ENCODE measurements around the gene SLC6A19. TPM values are rescaled to one million over a fixed set of nuclear protein-coding genes. Genes with fewer than 3 reads are reported as not detected.

The SLC6A19 gene
- total RNA-seq, 4 donors from 2014 or later = 9.9 to 934 (median 516) TPM

- TF ChIP-seq CTCF (IDR thresholded peaks at IDR 0.05) = no peak
- no peak for TF ChIP-seq POLR2A (IDR thresholded peaks at IDR 0.05)
- Histone ChIP-seq H3K27me3 (no peaks in the 10 kb centered on the region), H3K36me3 (no peaks in the 10 kb centered on the region), H3K4me3 (no peak overlapping the region), H3K4me1 (peaks cover 0 to under 1% (median 0%) of the 10 kb centered on the region in 4 donors), H3K9me3 (no peaks in the 10 kb centered on the region), H3K27ac (no peak overlapping the region)
- DNase-seq = peak in 1 of 3 donors; percentile 43
Observed at GRCh38 chr5:1175801-1176472, 25.5 kb upstream of the SLC6A19 start.

GRCh38 chr5:1176473-1177391 is 24.7 kb upstream of the SLC6A19 start:
- H3K27me3 ChIP-seq = no peaks in the 10 kb centered on the region
- H3K27ac ChIP-seq = no peak overlapping the region

DNA sequence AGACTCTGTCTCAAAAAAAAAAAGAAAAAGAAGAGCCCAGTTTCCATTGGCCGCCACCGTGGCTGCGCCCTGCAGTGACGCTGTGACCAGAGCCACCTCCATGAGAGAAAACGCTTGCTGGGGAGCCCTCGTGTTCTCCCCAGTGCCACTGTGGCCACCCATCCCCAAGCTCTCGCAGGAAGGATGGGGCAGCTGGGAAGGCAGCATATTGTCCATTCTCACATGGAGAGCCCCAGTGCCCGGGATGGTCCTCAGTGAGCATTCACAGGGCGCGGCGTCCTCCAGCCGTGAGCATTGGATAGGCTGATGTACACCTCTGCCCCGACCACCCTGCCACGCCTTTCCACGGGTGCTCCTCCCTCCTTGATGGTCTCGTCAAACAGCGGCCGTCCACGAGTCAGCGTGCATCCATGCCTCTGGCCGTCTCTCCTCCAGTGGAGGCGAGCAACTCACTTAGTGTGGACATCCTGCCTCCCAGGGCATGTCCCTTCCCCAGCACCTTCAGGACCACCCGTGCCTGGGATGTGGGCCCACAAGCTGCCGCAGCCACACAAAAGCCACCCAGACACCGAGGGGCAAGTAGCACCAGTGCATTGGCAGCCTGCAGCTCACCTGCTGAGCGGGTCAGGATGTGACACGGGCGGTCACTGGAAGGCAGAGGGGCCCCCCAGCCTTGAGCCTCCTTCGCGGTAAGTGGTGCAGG is 23.4 kb upstream of the SLC6A19 start:
- no peak overlapping the region for H3K4me3 ChIP-seq
- no peaks in the 10 kb centered on the region for H3K27me3 ChIP-seq
- peak in 1 of 3 donors; percentile 25 for DNase-seq
- H3K4me1 ChIP-seq = peaks cover 0 to 4% (median 0%) of the 10 kb centered on the region in 4 donors
- no peaks in the 10 kb centered on the region for H3K36me3 ChIP-seq
- H3K27ac ChIP-seq = peak overlapping the region in 1 of 4 donors; percentile 43
- no peaks in the 10 kb centered on the region for H3K9me3 ChIP-seq
- TF ChIP-seq CTCF (IDR thresholded peaks at IDR 0.05) = no peak
- TF ChIP-seq POLR2A (IDR thresholded peaks at IDR 0.05) = no peak

More at GRCh38 chr5:1176473-1177391, 24.7 kb upstream of the SLC6A19 start:
- no peak for DNase-seq
- Histone ChIP-seq H3K4me1 (peaks cover 0 to 3% (median 0%) of the 10 kb centered on the region in 4 donors), H3K9me3 (no peaks in the 10 kb centered on the region), H3K4me3 (no peak overlapping the region), H3K36me3 (no peaks in the 10 kb centered on the region)
- no peak for TF ChIP-seq POLR2A (IDR thresholded peaks at IDR 0.05)
- no peak for TF ChIP-seq CTCF (IDR thresholded peaks at IDR 0.05)

- Histone ChIP-seq H3K4me3 (no peak overlapping the region), H3K27me3 (no peaks in the 10 kb centered on the region), H3K4me1 (peaks cover 0 to 12% (median 3%) of the 10 kb centered on the region in 4 donors), H3K9me3 (no peaks in the 10 kb centered on the region), H3K27ac (peak overlapping the region in 1 of 4 donors; percentile 43), H3K36me3 (no peaks in the 10 kb centered on the region)
- no peak for DNase-seq
- TF ChIP-seq POLR2A (IDR thresholded peaks at IDR 0.05) = no peak
- no peak for TF ChIP-seq CTCF (IDR thresholded peaks at IDR 0.05)
Observed at GRCh38 chr5:1178529-1179382, 22.6 kb upstream of the SLC6A19 start.

GRCh38 chr5:1179383-1179715 is 22.0 kb upstream of the SLC6A19 start:
- Histone ChIP-seq H3K27ac (peak overlapping the region in 1 of 4 donors; percentile 43), H3K36me3 (no peaks in the 10 kb centered on the region), H3K4me1 (peaks cover 0 to 18% (median 4%) of the 10 kb centered on the region in 4 donors), H3K4me3 (no peak overlapping the region), H3K9me3 (no peaks in the 10 kb centered on the region), H3K27me3 (no peaks in the 10 kb centered on the region)
- no peak for DNase-seq
- TF ChIP-seq CTCF (IDR thresholded peaks at IDR 0.05) = no peak
- TF ChIP-seq POLR2A (IDR thresholded peaks at IDR 0.05) = no peak

Data from Peyer's patch (tissue), 4 donors.